Superior temporal gyrus (tissue), 1 donor: Measurements from ENCODE around the gene CSF2.

Experiments
- DNase-seq: peaks from one replicate; pipeline ENCODE4 v3.0.0-alpha.2; 2016; ENCODE audit errors: extremely low spot score

Gene CSF2

GRCh38 chr5:132073231-132074013 is at the start of gene CSF2:
TSS of gene CSF2 (plus strand) at chr5:132073789. CDS start at chr5:132073824, 35 bp downstream.
- DNase-seq, result no peak

GRCh38 chr5:132024117-132024435 is 49.5 kb upstream of the CSF2 start:
- no peak for DNase-seq

DNA sequence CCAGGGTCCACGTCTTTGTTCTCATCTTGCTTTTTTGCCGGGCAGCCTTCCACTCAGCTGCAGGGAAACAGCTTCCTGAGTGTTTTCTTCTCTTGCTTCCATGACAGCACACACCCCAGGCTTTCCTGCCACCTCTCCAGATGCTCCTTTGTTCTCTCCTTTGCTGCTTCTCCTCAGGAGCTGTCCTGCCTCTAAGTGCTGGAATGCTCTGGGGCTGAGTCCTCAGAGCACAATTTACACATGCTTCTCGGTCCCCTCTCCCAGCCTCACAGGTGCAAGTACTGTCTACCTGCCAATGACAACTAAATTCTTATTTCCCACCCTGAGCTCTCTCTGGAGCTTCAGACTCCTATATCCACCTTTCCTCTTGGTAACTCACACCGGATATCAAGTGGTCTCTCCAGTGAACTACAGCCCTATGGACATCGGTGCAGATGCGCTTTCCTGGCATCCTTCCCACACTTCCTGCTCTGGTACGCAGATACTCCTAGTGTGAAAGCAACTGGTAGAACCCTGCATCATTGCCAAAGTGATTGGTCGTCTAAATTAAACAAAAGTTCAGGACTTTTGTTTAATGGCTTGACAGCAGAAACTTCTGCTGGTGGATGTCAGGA is 48.7 kb upstream of the CSF2 start:
- no peak for DNase-seq

DNA sequence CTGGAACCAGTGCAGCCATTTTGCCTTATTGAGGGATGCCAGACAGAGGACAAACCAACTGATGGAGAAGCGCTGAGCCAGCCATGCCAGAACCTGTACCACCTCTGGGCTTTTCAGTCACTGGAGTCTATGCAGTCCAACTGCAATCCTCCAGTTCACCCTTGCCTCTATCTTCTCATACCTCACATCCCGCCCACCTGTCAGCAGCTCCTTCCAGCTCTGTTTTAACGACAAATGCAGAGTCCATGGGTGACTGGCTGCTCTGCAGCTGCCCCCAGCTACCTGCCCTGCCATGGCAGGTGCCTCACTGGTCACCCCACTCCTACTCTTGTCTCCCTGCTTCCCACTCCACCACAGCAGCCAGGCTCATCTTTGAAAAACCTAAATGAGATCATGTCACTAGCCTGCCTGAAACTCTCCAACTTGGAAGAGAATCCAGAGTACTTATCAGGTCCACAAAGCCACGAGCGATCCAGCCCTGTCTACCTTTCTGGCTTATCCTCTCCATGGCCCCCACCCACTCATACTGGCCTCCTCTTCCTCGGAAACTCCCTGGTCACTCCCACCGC is 48.1 kb upstream of the CSF2 start:
- no peak for DNase-seq

- DNase-seq, result no peak
Observed at GRCh38 chr5:132026516-132027008, 47.0 kb upstream of the CSF2 start.

- DNase-seq, result no peak
Observed at GRCh38 chr5:132027027-132027426, 46.6 kb upstream of the CSF2 start.

- no peak for DNase-seq
Observed at GRCh38 chr5:132029609-132030330, 43.8 kb upstream of the CSF2 start.

GRCh38 chr5:132030610-132031009 is 43.0 kb upstream of the CSF2 start:
- no peak for DNase-seq

DNA sequence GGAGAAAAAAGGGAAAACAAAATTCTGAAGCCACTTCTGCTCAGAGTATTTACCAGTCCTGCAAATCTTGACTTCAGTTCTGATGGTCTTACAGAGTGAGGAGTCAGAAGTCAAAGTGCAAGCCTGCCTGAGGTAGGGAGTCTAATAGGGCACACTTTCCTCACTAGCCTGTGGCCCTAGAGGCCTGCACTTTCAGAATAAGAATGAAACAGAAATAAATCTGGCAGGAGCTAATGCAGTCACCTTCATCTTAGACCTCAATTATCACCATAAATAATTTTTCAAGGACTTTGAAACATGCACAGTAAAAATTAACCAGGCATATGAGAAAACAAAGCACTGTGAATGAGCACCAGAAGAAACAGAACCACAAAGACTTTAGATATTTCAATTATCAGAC is 41.4 kb upstream of the CSF2 start:
- no peak for DNase-seq

- DNase-seq, result no peak
Observed at GRCh38 chr5:132033122-132033521, 40.5 kb upstream of the CSF2 start.

DNA sequence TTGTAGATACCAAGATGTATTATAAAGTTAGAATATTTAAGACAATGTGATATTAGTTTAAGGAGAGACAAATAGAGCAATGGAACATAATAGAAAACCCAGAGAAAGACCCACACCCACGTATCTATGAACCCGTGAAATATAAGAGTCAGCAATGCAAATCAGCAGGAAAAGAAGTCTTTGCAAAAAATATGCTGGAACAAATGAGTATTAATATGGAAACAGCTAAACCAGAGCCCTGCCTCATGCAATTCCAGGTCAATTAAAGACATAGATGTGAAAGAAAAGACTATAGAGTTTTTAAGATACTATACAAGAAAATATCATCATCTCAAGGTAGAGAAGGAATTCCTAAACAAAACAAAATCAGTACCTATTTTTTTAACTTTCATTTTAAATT is 36.2 kb upstream of the CSF2 start:
- no peak for DNase-seq

- no peak for DNase-seq
Observed at GRCh38 chr5:132044207-132044606, 29.4 kb upstream of the CSF2 start.

DNA sequence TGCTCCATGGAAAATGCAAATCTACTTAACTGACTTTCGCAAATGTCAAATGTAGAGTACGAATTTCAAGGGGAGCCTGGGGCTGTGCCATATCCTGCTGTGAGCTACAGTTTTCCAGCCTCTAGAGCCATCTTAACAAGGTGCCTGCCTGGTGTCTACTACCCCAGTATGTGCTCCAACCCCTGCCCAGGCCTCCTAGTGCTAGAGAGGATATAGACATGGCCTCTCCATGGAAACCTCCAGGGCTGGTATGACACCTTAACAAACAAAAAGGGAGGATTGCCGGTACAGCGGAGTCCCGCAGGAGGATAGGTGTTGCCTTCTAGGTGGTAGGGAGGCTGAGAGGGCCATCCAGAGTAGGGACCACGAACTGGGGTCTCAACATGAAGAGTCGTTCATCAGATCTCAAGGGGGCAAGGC is 26.7 kb upstream of the CSF2 start:
- no peak for DNase-seq

DNA sequence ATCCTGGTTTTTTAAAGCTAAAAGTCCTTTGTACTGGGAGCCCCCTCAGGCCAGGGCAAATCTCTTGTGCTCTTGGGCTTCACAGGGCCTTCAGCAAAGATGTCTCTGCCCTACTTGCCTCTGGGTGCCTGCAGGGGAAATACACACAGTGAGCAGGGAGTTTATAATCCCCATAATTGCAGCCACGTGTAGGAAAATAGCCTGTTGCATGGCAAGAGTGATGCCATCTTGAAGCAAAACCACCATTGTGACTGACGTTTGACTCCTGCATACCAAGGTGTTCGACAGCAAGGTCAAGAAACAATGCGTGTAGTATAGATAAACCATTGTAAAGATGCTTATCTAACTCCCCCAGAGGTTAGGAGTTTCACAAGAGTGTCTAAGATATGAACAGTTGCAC is 24.5 kb upstream of the CSF2 start:
- no peak for DNase-seq

DNA sequence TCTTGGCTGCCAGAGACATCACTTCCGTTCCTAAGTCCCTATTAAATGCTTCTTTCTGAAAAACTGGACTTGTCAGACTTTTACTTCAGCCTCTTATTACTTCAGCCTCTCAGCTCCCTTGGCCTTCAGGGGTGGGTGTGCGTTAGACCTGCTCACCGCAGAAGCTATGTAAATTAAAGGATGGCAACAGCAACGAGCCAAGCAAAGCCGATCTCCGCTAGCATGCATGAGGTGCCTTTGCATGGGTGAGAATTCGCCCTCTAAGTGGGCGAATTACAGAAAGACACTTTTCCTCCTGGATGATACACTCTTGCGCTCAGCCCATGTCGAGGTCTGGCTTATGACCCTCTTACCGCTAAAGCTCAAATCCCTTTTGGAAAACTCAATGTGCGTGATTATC is 24.0 kb upstream of the CSF2 start:
- no peak for DNase-seq

- DNase-seq, result no peak
Observed at GRCh38 chr5:132050136-132050535, 23.5 kb upstream of the CSF2 start.

DNA sequence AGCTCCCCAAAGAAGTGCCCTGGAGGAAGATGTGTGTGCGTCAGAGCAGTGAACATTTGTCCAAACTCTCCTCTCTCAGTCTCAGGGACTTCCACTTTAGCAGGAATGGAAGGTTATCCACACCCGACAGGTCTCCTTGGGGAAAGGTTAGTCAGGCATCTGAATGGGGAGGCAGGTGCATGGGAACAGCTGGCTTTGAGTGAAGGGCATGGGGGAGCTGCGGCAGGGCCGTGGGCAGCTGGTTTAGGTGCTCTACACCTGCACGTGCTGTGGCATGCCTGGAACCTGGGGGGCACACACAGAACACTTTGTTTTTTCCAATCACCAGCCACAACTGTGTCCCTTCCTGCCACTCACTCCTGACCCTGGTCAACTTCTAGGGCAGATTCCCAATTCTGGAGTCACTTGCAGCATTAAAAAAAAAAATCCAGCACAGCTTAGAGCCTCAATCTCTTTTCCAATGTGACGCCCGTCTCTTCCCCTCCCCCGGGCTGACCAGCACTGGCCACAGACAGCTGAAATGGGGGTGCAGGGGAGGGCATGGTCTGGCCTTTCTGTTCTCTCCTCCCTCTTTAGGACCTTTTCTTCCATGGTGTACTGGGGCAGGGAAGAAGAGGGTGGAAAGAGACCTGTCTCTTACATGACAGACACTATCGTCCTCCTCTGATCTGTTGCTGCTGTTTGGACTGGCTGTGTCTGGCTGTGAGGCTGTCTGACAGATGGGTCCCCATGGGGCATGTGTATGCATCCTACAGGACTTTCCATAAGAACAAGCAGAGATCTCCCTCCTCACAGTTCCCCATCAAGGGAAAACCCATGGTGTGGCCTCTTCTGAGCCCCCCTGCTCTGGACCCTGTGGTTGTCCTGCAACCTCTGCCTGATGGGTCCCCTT is 22.7 kb upstream of the CSF2 start:
- DNase-seq, result no peak

DNA sequence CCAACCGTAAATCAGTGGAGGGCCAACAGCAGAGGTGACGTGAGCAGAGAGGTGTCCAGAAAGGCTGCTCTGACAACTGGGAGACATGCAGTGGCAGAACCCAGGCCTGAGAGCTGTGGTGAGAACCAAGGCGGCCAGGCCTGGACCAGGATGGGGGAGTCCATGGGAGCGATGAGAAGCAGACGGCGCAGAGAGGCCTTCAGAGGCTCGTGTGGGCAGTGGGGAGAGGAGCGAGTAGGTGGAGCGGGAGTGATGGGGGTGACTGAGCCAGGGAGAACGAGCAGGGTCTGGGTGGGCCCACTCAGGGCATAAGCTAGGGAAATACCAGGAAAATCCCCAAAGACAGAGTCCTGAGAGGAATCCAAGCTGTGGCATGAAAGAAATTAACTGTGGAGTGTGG is 21.1 kb upstream of the CSF2 start:
- no peak for DNase-seq

- no peak for DNase-seq
Observed at GRCh38 chr5:132053483-132053882, 20.1 kb upstream of the CSF2 start.

GRCh38 chr5:132054031-132054696 is 19.4 kb upstream of the CSF2 start:
- DNase-seq, result no peak
